Measurements from ENCODE around the gene PLD5.
"Not testable (repeated sequence)": the region's sequence is repeated elsewhere in the genome, so short reads cannot be mapped to it uniquely, and the experiment has no call there.

Gene PLD5

DNA sequence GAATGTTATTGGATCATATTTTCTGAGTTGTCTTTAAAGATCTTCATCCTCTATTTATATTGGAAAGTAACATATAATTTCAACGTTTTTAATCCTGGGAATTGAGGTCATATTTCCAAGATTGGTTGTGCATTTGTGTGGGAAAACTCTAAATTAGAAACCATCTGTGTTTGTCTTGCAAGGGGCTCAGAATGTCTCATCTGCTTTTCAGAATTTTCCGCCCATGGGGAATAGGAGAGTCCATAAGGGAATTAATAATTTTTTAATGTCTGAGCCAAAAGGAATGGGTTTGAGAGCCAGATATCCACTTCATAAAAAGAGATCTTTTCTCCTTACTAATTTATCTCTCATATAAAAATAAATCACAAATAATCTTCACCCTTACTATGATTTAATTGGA is 440.8 kb downstream of the PLD5 start:
- in situ Hi-C loops (cut with HindIII; ENCODE audit: low sequenced_read_pairs) = no loop called here

- in situ Hi-C loops (cut with HindIII; ENCODE audit: low sequenced_read_pairs) = no loop called here
Measured at GRCh38 chr1:242081446-242081845, 443.1 kb downstream of the PLD5 start.

DNA sequence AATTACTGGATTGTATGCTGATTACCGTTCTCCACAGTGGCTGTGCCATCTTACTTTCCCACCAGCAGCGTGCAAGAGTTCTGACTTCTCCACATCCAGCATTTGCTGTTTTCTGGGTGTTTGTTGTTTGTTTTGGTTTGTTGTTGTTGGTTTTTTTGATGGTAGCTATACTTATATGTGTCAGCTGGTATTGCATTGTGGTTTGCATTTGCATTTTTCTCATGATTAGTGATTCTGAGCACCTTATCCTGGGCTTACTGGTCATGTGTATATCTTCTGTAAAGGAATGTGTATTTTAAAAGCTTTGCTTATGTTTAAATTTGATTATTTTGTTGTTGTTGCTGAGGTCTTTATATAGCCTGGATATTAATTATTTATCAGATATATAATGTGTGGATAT is 458.7 kb downstream of the PLD5 start:
- in situ Hi-C loops (cut with HindIII; ENCODE audit: low sequenced_read_pairs) = no loop called here

DNA sequence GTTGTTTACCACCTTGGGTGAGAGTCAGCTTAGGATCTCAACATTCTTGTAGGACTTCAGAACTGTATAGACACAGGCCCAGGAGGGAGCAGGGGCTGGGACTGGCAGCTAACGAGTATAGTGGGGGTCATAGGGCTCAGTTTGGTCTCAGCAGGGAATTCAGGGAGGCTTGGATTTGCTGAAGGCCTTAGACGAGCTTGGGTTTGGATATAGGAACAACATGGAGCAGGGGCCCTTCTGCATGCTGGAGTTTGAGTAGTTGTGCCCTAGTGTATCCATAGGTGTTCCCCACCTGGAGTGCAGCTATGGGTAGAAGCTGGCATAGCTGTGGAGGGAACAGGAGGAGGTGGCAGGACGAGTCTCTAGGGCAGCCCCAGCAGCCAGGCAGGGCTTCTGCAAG is 462.2 kb downstream of the PLD5 start:
- in situ Hi-C loops (cut with HindIII; ENCODE audit: low sequenced_read_pairs) = no loop called here

GRCh38 chr1:242059976-242060375 is 464.5 kb downstream of the PLD5 start:
- in situ Hi-C loops (cut with HindIII; ENCODE audit: low sequenced_read_pairs) = no loop called here

- in situ Hi-C loops (cut with HindIII; ENCODE audit: low sequenced_read_pairs) = not testable (repeated sequence)
Measured at GRCh38 chr1:242058582-242058981, 465.9 kb downstream of the PLD5 start.

GRCh38 chr1:242058181-242058580 is 466.3 kb downstream of the PLD5 start:
- in situ Hi-C loops (cut with HindIII; ENCODE audit: low sequenced_read_pairs) = not testable (repeated sequence)

DNA sequence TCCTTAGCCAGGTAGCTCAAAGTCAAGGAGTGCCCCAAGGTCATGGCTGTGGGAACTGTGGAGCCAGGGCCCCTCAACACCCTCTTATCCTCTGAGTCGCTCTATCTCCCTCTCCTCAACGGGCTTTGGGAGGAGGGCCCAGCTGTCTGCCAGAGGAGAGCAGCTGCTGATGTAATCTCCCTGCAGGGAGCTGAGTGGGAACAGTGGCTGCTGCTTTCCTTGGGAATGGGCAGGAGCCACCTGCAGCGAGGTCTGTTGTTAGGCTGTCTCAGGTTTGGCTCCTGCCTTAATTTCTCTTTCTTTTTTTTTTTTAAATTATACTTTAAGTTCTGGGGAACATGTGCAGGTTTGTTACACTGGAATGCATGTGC is 466.8 kb downstream of the PLD5 start:
- in situ Hi-C loops (cut with HindIII; ENCODE audit: low sequenced_read_pairs) = no loop called here

- in situ Hi-C loops (cut with HindIII; ENCODE audit: low sequenced_read_pairs) = no loop called here
Measured at GRCh38 chr1:242056988-242057744, 467.3 kb downstream of the PLD5 start.

DNA sequence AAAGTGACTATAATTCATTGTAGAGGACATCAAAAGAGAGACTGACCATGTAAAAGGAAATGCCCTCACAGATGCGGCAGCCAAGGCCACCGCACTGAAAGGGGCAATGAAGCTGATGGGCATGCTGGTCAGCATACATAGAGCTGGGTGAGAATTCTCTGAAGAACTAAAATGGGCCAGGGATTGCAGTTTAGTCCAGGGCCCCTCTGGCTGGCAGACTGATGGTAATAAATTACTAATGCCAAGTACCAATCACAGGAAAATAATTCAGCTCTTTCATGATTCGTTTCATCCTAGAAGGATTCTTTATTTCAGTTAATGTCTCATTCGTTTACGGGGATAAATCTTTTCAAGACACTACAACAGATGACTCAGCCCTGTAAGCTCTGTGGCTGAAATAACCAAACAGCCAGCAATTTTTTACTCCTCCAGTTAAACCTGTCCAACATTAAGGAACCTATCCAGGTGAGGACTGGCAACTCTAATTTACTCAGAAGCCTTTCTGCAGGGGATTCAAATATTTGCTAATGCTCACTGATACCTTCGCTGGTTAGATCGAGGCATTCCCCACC is 468.7 kb downstream of the PLD5 start:
- in situ Hi-C loops (cut with HindIII; ENCODE audit: low sequenced_read_pairs) = no loop called here

DNA sequence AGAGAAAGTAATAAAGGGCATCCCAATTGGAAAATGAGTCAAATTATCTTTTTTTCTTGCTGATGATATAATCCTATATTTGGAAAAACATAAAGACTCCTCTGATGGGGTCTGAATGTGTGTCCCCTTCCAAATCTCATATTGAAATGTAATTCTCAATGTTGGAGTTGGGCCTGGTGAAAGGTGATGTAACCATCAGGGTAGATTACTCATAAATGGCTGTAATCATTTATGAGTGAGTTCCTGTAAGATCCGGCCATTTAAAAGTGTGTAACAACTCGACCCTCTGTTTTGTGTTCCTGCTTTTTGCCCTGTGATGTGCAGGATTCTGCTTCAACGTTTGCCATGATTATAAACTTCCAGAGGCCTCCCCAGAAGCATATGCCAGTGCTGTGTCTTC is 481.3 kb downstream of the PLD5 start:
- in situ Hi-C loops (cut with HindIII; ENCODE audit: low sequenced_read_pairs) = no loop called here

DNA sequence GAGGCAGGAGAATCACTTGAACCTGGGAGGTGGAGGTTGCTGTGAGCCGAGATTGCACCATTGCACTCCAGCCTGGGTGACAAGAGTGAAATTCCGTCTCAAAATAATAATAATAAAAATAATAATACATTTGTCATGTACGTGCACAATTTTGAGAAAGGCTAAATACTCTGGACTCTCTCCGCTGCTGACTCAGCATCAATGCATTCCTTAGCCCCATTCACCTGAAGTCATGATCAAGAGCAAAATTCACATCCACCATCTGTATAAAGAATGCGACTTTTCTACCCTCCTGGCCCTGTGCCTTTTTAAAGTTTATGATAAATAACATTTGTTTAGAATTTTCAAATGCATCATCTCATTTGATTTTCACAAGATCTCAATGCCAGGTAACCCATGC is 490.1 kb downstream of the PLD5 start:
- in situ Hi-C loops (cut with HindIII; ENCODE audit: low sequenced_read_pairs) = no loop called here

DNA sequence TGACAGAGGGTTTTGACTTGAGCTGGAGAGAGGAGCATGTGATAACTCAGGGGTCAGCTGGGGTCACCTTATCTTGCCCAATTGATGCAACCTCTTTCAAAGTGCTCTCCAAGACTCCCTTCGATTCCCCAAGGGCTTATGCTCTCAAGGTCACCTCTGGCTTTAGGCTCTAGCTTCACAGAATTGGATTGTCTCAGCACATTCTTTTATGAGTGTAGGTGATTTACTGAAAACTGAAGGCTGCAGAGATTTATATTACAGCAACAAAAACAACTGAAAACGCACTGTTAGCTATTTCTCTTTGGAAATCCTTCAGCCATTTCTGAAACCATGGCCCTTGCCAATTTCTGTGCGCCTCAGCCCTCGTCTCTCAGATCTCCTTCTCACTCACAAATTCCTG is 491.1 kb downstream of the PLD5 start:
- in situ Hi-C loops (cut with HindIII; ENCODE audit: low sequenced_read_pairs) = no loop called here
